Lung (tissue), 12 donors: ENCODE measurements around the gene MRRF. TPM values are rescaled to one million over a fixed set of nuclear protein-coding genes. Genes with fewer than 3 reads are reported as not detected.
"Not testable (repeated sequence)": the region's sequence is repeated elsewhere in the genome, so short reads cannot be mapped to it uniquely, and the experiment has no call there.

Source experiments
- ATAC-seq: fragments of 200-7000 bp; cut with Tn5 transposase; one replicate; pipeline ENCODE4 v1.9.1; 2020; ENCODE audit warnings: moderate number of reproducible peaks; ENCODE audit not compliant: insufficient read depth, low FRiP score
- DNase-seq, 3 donors: peaks; one replicate each; pipeline ENCODE4 v3.0.0-alpha.2; 2013 to 2017
- H3K27ac ChIP-seq, 2 donors: one replicate each; pipeline ENCODE4 v1.5.1; 2013; ENCODE audit warnings: mild to moderate bottlenecking in 2 of 2, moderate library complexity in 2 of 2, control low read depth in 1 of 2, inconsistent platforms in 1 of 2, low read depth in 1 of 2, low read length in 1 of 2
- H3K27me3 ChIP-seq, 3 donors: one replicate each; pipeline ENCODE4 v1.5.1; 2013; ENCODE audit warnings: low read length in 2 of 3; ENCODE audit not compliant: control insufficient read depth in 3 of 3, insufficient read depth in 3 of 3
- H3K36me3 ChIP-seq, 4 donors: one replicate each; pipeline ENCODE4 v1.5.1; 2013; ENCODE audit warnings: low read length in 4 of 4, mild to moderate bottlenecking in 1 of 4, moderate library complexity in 1 of 4; ENCODE audit not compliant: control insufficient read depth in 4 of 4, insufficient read depth in 4 of 4
- H3K4me1 ChIP-seq, 5 donors: one replicate each; pipeline ENCODE4 v1.5.1; 2013; ENCODE audit warnings: low read length in 5 of 5, mild to moderate bottlenecking in 2 of 5, moderate library complexity in 1 of 5; ENCODE audit not compliant: control insufficient read depth in 5 of 5, insufficient read depth in 5 of 5
- H3K4me3 ChIP-seq: one replicate; pipeline ENCODE4 v1.5.1; 2013; ENCODE audit warnings: mild to moderate bottlenecking, control low read depth, moderate library complexity
- H3K9ac ChIP-seq, 2 donors: one replicate each; pipeline ENCODE4 v1.5.1; 2013; ENCODE audit warnings: low read length in 2 of 2, control low read depth in 1 of 2; ENCODE audit not compliant: insufficient read depth in 1 of 2
- H3K9me3 ChIP-seq, 4 donors: one replicate each; pipeline ENCODE4 v1.5.1; 2013; ENCODE audit warnings: low read length in 3 of 4, mild to moderate bottlenecking in 1 of 4, moderate library complexity in 1 of 4; ENCODE audit not compliant: control insufficient read depth in 4 of 4, insufficient read depth in 3 of 4
- WGBS, 2 donors: extraction: QIAGEN DNeasy Blood & Tissue Kit; methylation state at CpG; one replicate each; pipeline ENCODE4 v1.1.7; 2013; 5-methylcytosine and 5-hydroxymethylcytosine counted together
- polyA plus RNA-seq, 2 donors: library from polyadenylated mRNA; stranded (reverse); fragments of 200-250 nt; gene quantifications; one replicate each; pipeline ENCODE4 v1.2.1, GENCODE V29; 2013
- total RNA-seq, 2 donors: library from RNA; depleted of rRNA in 1 of 2; stranded (reverse); fragments of >200 nt in 1 of 2; gene quantifications; one replicate each; pipeline ENCODE4 v1.2.1, GENCODE V29; 2014 to 2021
- TF ChIP-seq, protein P1 (sequence below): IDR thresholded peaks from 2 replicates; pipeline ENCODE4 v1.5.1; 2012; ENCODE audit warnings: mild to moderate bottlenecking; ENCODE audit errors: control extremely low read depth, extremely low read depth
- donor health status: control.
- donor health status: control.
- donor health status: Bipolar disorder and iron deficiency.
- donor health status: healthy.
- donor health status: DM: yes; HTN: yes; CAD: no.

Gene MRRF
- total and polyA plus RNA-seq, 4 donors, result 22.3 to 43.9 (median 31.1) TPM

DNA sequence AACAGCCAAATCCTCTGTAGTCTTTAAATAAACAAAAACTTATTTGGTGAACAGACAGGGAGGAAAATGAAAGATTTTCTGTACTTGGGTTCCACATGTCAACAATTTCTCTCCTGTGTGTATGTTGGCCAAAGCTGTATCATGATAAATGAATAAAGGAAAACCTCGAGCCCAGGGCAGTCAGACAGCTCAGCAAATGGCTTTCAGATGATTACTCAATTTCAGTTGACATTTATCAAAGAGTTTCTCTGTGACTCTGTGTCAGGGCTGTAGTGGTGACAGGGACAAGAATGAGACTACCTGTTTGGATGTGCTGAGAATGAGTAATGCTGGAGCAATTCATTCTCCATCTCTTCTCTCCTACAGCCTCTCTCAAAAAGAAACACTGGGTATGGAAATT, 60.4 kb downstream of the MRRF start:
- WGBS, 2 donors, result 14 to 32% methylated on average over 1 of the region's 1 CpG
- Histone ChIP-seq H3K4me3 (no peak overlapping the region), H3K9ac (no peak overlapping the region), H3K27me3 (no peaks in the 10 kb centered on the region), H3K27ac (no peak overlapping the region), H3K4me1 (peaks cover 0 to 12% (median 0%) of the 10 kb centered on the region in 5 donors), H3K9me3 (no peaks in the 10 kb centered on the region), H3K36me3 (peaks cover 7 to 19% (median 13%) of the 10 kb centered on the region in 4 donors)
- TF ChIP-seq, protein P1, sequence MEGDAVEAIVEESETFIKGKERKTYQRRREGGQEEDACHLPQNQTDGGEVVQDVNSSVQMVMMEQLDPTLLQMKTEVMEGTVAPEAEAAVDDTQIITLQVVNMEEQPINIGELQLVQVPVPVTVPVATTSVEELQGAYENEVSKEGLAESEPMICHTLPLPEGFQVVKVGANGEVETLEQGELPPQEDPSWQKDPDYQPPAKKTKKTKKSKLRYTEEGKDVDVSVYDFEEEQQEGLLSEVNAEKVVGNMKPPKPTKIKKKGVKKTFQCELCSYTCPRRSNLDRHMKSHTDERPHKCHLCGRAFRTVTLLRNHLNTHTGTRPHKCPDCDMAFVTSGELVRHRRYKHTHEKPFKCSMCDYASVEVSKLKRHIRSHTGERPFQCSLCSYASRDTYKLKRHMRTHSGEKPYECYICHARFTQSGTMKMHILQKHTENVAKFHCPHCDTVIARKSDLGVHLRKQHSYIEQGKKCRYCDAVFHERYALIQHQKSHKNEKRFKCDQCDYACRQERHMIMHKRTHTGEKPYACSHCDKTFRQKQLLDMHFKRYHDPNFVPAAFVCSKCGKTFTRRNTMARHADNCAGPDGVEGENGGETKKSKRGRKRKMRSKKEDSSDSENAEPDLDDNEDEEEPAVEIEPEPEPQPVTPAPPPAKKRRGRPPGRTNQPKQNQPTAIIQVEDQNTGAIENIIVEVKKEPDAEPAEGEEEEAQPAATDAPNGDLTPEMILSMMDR, result no peak
- peak in 1 of 3 donors; percentile 38 for DNase-seq
- no peak for ATAC-seq

GRCh38 chr9:122327175-122327574, 62.5 kb downstream of the MRRF start:
- ATAC-seq (no peak), DNase-seq (no peak)
- Histone ChIP-seq H3K4me3 (no peak overlapping the region), H3K4me1 (peaks cover 0 to 12% (median 0%) of the 10 kb centered on the region in 5 donors), H3K27ac (no peak overlapping the region), H3K27me3 (no peaks in the 10 kb centered on the region), H3K9ac (no peak overlapping the region), H3K36me3 (peaks cover 7 to 19% (median 13%) of the 10 kb centered on the region in 4 donors), H3K9me3 (no peaks in the 10 kb centered on the region)
- TF ChIP-seq, protein P1, result no peak
- WGBS, 2 donors, result 94 to 95% methylated on average over 2 of the region's 2 CpGs

GRCh38 chr9:122329597-122329996, 64.9 kb downstream of the MRRF start:
- Histone ChIP-seq H3K27ac (no peak overlapping the region), H3K9ac (no peak overlapping the region), H3K36me3 (peaks cover 0 to 5% (median 3%) of the 10 kb centered on the region in 4 donors), H3K4me3 (no peak overlapping the region), H3K4me1 (peaks cover 0 to 10% (median 0%) of the 10 kb centered on the region in 5 donors), H3K27me3 (no peaks in the 10 kb centered on the region), H3K9me3 (no peaks in the 10 kb centered on the region)
- TF ChIP-seq, protein P1, result no peak
- no peak for DNase-seq
- 72 to 87% methylated on average over 3 of the region's 3 CpGs for WGBS, 2 donors
- ATAC-seq, result no peak

- not testable (repeated sequence) for H3K9me3 ChIP-seq, DNase-seq, ATAC-seq, H3K9ac ChIP-seq, H3K4me3 ChIP-seq, H3K27ac ChIP-seq, H3K4me1 ChIP-seq, H3K36me3 ChIP-seq, H3K27me3 ChIP-seq
- WGBS, 2 donors, result 86 to 87% methylated on average over 6 of the region's 6 CpGs
Observed at GRCh38 chr9:122330466-122330865, 65.8 kb downstream of the MRRF start.
